GM12878 (cell line): ENCODE data around the gene ARL10. TPM values are rescaled to one million over a fixed set of nuclear protein-coding genes. Genes with fewer than 3 reads are reported as not detected.
A peak's percentile ranks its signal among the peaks of the same experiment; 100 is the strongest.

ENCODE experiments used
- CHD2 ChIP-seq: IDR thresholded peaks from 2 replicates; pipeline ENCODE4 v1.6.1; 2011; ENCODE audit warnings: low read depth, low read length, improper control_type of control experiment, borderline replicate concordance
- CREB1 ChIP-seq: IDR thresholded peaks from 2 replicates; pipeline ENCODE4 v1.6.1; 2012; ENCODE audit warnings: low read depth, mild to moderate bottlenecking, inconsistent platforms
- EED ChIP-seq: sonication (generic); IDR thresholded peaks from 2 replicates; pipeline ENCODE4 v1.6.1; 2016; ENCODE audit warnings: antibody characterized with exemption, low read depth
- ELK1 ChIP-seq: IDR thresholded peaks from 2 replicates; pipeline ENCODE4 v1.6.1; 2012; ENCODE audit warnings: low read depth, low read length, improper control_type of control experiment
- MEF2A ChIP-seq: IDR thresholded peaks from 2 replicates; pipeline ENCODE4 v1.6.1; 2011; ENCODE audit warnings: low read depth, mild to moderate bottlenecking, low read length, moderate library complexity; ENCODE audit not compliant: insufficient read depth
- MLLT1 ChIP-seq: fragments of 450-650 bp; IDR thresholded peaks from 2 replicates; pipeline ENCODE4 v1.6.1; 2016; ENCODE audit warnings: mild to moderate bottlenecking
- MXI1 ChIP-seq: fragments of 150-350 bp; IDR thresholded peaks from 2 replicates; pipeline ENCODE4 v1.6.1; 2011; ENCODE audit warnings: low read depth, mild to moderate bottlenecking, inconsistent platforms, low read length, improper control_type of control experiment
- MYC ChIP-seq: IDR thresholded peaks from 2 replicates; pipeline ENCODE4 v1.6.1; 2011; ENCODE audit warnings: mild to moderate bottlenecking, low read length, moderate library complexity, inconsistent platforms; ENCODE audit not compliant: insufficient read depth, insufficient replicate concordance, insufficient read length, severe bottlenecking
- NFXL1 ChIP-seq: fragments of 450-650 bp; IDR thresholded peaks from 2 replicates; pipeline ENCODE4 v1.6.1; 2017; ENCODE audit warnings: antibody characterized with exemption, mild to moderate bottlenecking, borderline replicate concordance
- RAD21 ChIP-seq: IDR thresholded peaks from 2 replicates; pipeline ENCODE4 v1.6.1; 2011; ENCODE audit warnings: mild to moderate bottlenecking, low read depth, low read length, moderate library complexity; ENCODE audit not compliant: insufficient read depth
- RCOR1 ChIP-seq: conservative IDR thresholded peaks from 2 replicates; pipeline ENCODE4 v1.6.1; 2012; ENCODE audit warnings: low read depth, low read length, improper control_type of control experiment
- SMAD5 ChIP-seq: IDR thresholded peaks from 2 replicates; pipeline ENCODE4 v1.6.1; 2016; ENCODE audit warnings: antibody characterized with exemption, low read depth
- SMARCA5 ChIP-seq: fragments of 450-650 bp; IDR thresholded peaks from 2 replicates; pipeline ENCODE4 v1.6.1; 2017; ENCODE audit warnings: mild to moderate bottlenecking
- SP1 ChIP-seq: IDR thresholded peaks from one replicate; pipeline ENCODE4 v1.6.1; 2011; ENCODE audit warnings: low read depth, low read length
- SUPT20H ChIP-seq: IDR thresholded peaks from 2 replicates; pipeline ENCODE4 v1.6.1; 2011; ENCODE audit warnings: low read depth, mild to moderate bottlenecking, low read length, moderate library complexity, borderline replicate concordance; ENCODE audit not compliant: control insufficient read depth
- USF2 ChIP-seq: IDR thresholded peaks from 2 replicates; pipeline ENCODE4 v1.6.1; 2011; ENCODE audit warnings: low read depth, low read length, improper control_type of control experiment, borderline replicate concordance
- polyA plus RNA-seq, 11 experiments: library from polyadenylated mRNA; depleted of rRNA in 4 of 11; unstranded in 6 of 11; stranded (reverse) in 5 of 11; fragments of >200 nt; fragmentation: Nextera tagmentation in 4 of 11; fragmentation: Illumina TruSeq in 1 of 11; extraction: Ambion mirVana in 4 of 11; extraction: Trizol in 1 of 11; gene quantifications; 1 replicate in 1 of 11; 2 replicates in 10 of 11; pipeline versions ENCODE4 v1.2.1 to v1.2.3, GENCODE V29; 2011 to 2016; ENCODE audit warnings: inconsistent platforms in 2 of 11, missing spikeins in 2 of 11, low read depth in 1 of 11
- total RNA-seq, 4 experiments: library from RNA; depleted of rRNA in 3 of 4; stranded (reverse); fragments of >200 nt in 3 of 4; fragmentation: Illumina TruSeq in 1 of 4; extraction: Trizol in 1 of 4; gene quantifications; 2 replicates each; pipeline versions ENCODE4 v1.2.1 to v1.2.3, GENCODE V29; 2013 to 2021
- TF ChIP-seq, protein P1 (sequence below): fragments of 450-650 bp; IDR thresholded peaks from 2 replicates; pipeline ENCODE4 v1.6.1; 2017; ENCODE audit warnings: low read depth, mild to moderate bottlenecking, moderate library complexity
- TF ChIP-seq, protein P2 (sequence below): fragments of 450-650 bp; IDR thresholded peaks from 2 replicates; pipeline ENCODE4 v1.6.1; 2017; ENCODE audit warnings: mild to moderate bottlenecking, low read depth, inconsistent platforms; ENCODE audit not compliant: poor library complexity, severe bottlenecking
- TF ChIP-seq, protein P3 (sequence below): fragments of 450-650 bp; conservative IDR thresholded peaks from 2 replicates; pipeline ENCODE4 v1.6.1; 2017; ENCODE audit warnings: mild to moderate bottlenecking, moderate library complexity

ARL10 gene
- total and polyA plus RNA-seq, 10 of the 15 experiments (the other 5 are each of a cell fraction or from before 2014, with no cell fraction given) = 0.44 to 6.4 (median 2.4) TPM

- TF ChIP-seq NFXL1 (no peak), MXI1 (no peak), RAD21 (no peak), SMAD5 (no peak), CREB1 (peak; percentile 45; the same call in 1 of the 2 replicates), MLLT1 (no peak), RCOR1 (no peak), SMARCA5 (0 out of 2 replicates have a peak, but pooled peaks have one; percentile 64), ELK1 (no peak), MEF2A (no peak), MYC (peak; percentile 64), SP1 (no peak), EED (no peak), CHD2 (0 out of 2 replicates have a peak, but pooled peaks have one; percentile 11), USF2 (no peak), SUPT20H (no peak)
- TF ChIP-seq, protein P1, sequence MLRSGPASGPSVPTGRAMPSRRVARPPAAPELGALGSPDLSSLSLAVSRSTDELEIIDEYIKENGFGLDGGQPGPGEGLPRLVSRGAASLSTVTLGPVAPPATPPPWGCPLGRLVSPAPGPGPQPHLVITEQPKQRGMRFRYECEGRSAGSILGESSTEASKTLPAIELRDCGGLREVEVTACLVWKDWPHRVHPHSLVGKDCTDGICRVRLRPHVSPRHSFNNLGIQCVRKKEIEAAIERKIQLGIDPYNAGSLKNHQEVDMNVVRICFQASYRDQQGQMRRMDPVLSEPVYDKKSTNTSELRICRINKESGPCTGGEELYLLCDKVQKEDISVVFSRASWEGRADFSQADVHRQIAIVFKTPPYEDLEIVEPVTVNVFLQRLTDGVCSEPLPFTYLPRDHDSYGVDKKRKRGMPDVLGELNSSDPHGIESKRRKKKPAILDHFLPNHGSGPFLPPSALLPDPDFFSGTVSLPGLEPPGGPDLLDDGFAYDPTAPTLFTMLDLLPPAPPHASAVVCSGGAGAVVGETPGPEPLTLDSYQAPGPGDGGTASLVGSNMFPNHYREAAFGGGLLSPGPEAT = no peak
- TF ChIP-seq, protein P2, sequence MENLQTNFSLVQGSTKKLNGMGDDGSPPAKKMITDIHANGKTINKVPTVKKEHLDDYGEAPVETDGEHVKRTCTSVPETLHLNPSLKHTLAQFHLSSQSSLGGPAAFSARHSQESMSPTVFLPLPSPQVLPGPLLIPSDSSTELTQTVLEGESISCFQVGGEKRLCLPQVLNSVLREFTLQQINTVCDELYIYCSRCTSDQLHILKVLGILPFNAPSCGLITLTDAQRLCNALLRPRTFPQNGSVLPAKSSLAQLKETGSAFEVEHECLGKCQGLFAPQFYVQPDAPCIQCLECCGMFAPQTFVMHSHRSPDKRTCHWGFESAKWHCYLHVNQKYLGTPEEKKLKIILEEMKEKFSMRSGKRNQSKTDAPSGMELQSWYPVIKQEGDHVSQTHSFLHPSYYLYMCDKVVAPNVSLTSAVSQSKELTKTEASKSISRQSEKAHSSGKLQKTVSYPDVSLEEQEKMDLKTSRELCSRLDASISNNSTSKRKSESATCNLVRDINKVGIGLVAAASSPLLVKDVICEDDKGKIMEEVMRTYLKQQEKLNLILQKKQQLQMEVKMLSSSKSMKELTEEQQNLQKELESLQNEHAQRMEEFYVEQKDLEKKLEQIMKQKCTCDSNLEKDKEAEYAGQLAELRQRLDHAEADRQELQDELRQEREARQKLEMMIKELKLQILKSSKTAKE = no peak
- TF ChIP-seq, protein P3, sequence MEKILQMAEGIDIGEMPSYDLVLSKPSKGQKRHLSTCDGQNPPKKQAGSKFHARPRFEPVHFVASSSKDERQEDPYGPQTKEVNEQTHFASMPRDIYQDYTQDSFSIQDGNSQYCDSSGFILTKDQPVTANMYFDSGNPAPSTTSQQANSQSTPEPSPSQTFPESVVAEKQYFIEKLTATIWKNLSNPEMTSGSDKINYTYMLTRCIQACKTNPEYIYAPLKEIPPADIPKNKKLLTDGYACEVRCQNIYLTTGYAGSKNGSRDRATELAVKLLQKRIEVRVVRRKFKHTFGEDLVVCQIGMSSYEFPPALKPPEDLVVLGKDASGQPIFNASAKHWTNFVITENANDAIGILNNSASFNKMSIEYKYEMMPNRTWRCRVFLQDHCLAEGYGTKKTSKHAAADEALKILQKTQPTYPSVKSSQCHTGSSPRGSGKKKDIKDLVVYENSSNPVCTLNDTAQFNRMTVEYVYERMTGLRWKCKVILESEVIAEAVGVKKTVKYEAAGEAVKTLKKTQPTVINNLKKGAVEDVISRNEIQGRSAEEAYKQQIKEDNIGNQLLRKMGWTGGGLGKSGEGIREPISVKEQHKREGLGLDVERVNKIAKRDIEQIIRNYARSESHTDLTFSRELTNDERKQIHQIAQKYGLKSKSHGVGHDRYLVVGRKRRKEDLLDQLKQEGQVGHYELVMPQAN = peak; percentile 72; the same call in 1 of the 2 replicates
These were observed at the start of gene ARL10 (continued) for GRCh38 chr5:176365351-176366231.
